IgD-negative memory B cell (primary cell): ENCODE data around the gene GLRA1. TPM values are rescaled to one million over a fixed set of nuclear protein-coding genes. Genes with fewer than 3 reads are reported as not detected.
"Not testable (repeated sequence)": the region's sequence is repeated elsewhere in the genome, so short reads cannot be mapped to it uniquely, and the experiment has no call there.

ENCODE experiments used
- H3K27ac Mint-ChIP-seq, 3 donors: one replicate each; pipeline ENCODE4 v1.8.0; 2020 to 2022; ENCODE audit warnings: mild to moderate bottlenecking in 3 of 3, mixed read lengths in 3 of 3, moderate library complexity in 1 of 3
- H3K27me3 Mint-ChIP-seq: one replicate; pipeline ENCODE4 v1.8.0; 2021; ENCODE audit warnings: mixed read lengths
- H3K36me3 Mint-ChIP-seq: one replicate; pipeline ENCODE4 v1.8.0; 2020; ENCODE audit warnings: mild to moderate bottlenecking, mixed read lengths
- H3K4me1 Mint-ChIP-seq, 3 donors: one replicate each; pipeline ENCODE4 v1.8.0; 2020 to 2022; ENCODE audit warnings: mixed read lengths in 3 of 3, mild to moderate bottlenecking in 1 of 3
- H3K4me3 Mint-ChIP-seq, 4 donors: one replicate each; pipeline ENCODE4 v1.8.0; 2020 to 2022; ENCODE audit warnings: mild to moderate bottlenecking in 4 of 4, mixed read lengths in 4 of 4, moderate library complexity in 3 of 4
- H3K9me3 Mint-ChIP-seq, 3 donors: one replicate each; pipeline ENCODE4 v1.8.0; 2020 to 2021; ENCODE audit warnings: mixed read lengths in 3 of 3, mild to moderate bottlenecking in 1 of 3
- polyA plus RNA-seq: library from polyadenylated mRNA; unstranded; fragments of 300-500 nt; fragmentation: Illumina TruSeq; gene quantifications from one replicate; pipeline ENCODE4 v1.2.3, GENCODE V29; 2021

The GLRA1 gene
- polyA plus RNA-seq, 1 donor from 2014 or later = not detected

DNA sequence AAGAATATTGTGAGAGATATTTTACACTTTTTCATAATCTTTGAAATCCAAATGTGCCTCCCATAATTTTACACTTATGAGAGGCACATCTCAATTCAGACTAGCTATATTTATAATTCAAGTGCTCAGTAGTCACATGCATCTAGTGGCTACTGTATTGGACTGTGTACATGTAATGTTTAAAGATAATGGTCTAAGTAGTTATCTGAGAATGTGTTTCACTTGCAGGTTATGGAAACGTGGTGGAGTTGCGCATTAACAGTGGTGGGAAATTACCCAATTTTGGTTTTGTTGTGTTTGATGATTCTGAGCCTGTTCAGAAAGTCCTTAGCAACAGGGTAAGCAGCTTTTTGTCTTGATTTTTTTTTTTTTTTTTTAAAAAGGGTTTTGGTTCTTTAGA lies 124.1 kb downstream of the GLRA1 start:
- Mint-ChIP-seq H3K27ac (no peak overlapping the region), H3K27me3 (no peaks in the 10 kb centered on the region)

DNA sequence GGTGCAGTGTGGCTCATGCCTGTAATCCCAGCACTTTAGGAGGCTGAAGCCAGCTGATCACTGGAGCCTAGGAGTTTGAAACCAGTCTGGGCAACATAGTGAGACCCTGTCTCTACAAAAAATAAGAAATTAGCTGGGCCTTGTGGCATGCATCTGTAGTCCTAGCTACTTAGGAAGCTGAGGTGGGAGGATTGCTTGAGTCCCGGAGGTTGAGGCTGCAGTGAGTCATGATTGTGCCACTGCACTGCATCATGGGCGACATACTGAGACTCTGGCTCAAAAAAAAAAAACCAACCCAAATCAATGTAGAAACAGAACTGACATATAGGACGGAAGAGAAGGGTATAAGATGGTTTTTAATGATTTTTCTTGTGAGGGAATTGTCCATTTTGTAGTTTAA lies 125.2 kb downstream of the GLRA1 start:
- Mint-ChIP-seq H3K4me1 (peaks cover 0 to 6% (median 0%) of the 10 kb centered on the region in 3 donors), H3K4me3 (no peak overlapping the region), H3K27me3 (no peaks in the 10 kb centered on the region), H3K9me3 (no peaks in the 10 kb centered on the region), H3K27ac (peak overlapping the region in 1 of 3 donors; percentile 62), H3K36me3 (peaks cover 8% of the 10 kb centered on the region)

More for the DNA sequence above, 124.1 kb downstream of the GLRA1 start:
- peaks cover 0 to 5% (median under 1%) of the 10 kb centered on the region in 3 donors for H3K4me1 Mint-ChIP-seq
- H3K4me3 Mint-ChIP-seq = no peak overlapping the region
- peaks cover 8% of the 10 kb centered on the region for H3K36me3 Mint-ChIP-seq
- no peaks in the 10 kb centered on the region for H3K9me3 Mint-ChIP-seq

DNA sequence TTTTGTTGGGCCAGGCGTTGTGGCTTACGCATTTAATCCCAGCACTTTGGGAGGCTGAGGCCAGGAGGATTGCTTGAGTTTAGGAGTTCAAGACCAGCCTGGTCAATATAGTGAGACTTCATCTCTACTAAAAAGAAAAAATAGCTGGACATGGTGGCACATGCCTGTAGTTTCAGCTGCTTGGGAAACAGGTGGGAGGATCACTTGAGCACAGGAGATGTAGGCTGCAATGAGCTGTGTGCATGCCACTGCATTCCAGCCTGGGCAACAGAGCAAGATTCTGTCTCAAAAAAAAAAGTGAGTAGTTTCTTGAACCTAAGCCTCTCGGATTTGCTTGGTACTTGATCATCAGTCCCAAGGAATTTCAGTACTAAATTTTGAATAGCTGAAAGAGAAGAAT lies 126.0 kb downstream of the GLRA1 start:
- Mint-ChIP-seq H3K36me3 (peaks cover 8% of the 10 kb centered on the region), H3K9me3 (no peaks in the 10 kb centered on the region), H3K27me3 (no peaks in the 10 kb centered on the region), H3K4me1 (peaks cover 0 to 6% (median 0%) of the 10 kb centered on the region in 3 donors), H3K27ac (peak overlapping the region in 1 of 3 donors; percentile 62), H3K4me3 (no peak overlapping the region)

DNA sequence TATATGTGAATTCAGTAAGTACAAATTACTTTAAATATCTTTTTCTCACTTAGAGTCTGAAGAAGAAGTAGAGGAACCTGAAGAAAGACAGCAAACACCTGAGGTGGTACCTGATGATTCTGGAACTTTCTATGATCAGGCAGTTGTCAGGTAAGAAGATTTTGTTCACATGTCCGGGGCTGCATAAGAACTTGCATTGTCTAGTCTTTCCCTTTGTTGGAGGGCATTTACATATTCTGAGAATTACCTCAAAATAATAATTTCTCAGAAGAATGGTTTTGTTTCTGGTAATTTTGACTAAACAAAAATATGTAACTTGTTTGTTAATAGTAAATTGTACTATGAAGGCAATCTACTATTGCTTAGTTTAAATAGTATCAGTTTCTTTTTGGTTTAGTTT lies 129.2 kb downstream of the GLRA1 start:
- Mint-ChIP-seq H3K4me3 (no peak overlapping the region), H3K9me3 (no peaks in the 10 kb centered on the region), H3K27ac (no peak overlapping the region), H3K4me1 (peaks cover 0 to 6% (median 0%) of the 10 kb centered on the region in 3 donors), H3K36me3 (peaks cover 10% of the 10 kb centered on the region), H3K27me3 (no peaks in the 10 kb centered on the region)

DNA sequence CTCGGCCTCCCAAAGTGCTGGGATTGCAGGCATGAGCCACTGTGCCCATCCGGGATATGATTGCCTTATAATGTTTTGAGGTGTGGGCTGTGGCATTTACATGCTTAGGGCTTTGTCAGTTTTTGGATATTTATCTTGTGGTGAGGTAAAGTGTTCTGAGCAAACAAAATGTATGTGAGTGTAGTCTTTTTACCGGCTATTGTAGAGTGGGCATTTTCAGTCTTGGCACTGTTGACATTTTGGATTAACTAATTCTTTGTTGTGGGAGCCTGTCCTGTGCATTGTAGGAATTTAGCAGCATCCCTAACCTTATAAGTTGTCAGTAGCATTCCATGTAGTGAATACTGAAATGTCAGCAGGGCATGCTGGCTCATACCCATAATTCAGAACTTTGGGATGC lies 131.3 kb downstream of the GLRA1 start:
- no peak overlapping the region for H3K27ac Mint-ChIP-seq
- H3K4me3 Mint-ChIP-seq = no peak overlapping the region
- H3K4me1 Mint-ChIP-seq = peaks cover 0 to 4% (median 0%) of the 10 kb centered on the region in 3 donors
- H3K9me3 Mint-ChIP-seq = no peaks in the 10 kb centered on the region
- H3K36me3 Mint-ChIP-seq = peaks cover 7% of the 10 kb centered on the region
- H3K27me3 Mint-ChIP-seq = no peaks in the 10 kb centered on the region

DNA sequence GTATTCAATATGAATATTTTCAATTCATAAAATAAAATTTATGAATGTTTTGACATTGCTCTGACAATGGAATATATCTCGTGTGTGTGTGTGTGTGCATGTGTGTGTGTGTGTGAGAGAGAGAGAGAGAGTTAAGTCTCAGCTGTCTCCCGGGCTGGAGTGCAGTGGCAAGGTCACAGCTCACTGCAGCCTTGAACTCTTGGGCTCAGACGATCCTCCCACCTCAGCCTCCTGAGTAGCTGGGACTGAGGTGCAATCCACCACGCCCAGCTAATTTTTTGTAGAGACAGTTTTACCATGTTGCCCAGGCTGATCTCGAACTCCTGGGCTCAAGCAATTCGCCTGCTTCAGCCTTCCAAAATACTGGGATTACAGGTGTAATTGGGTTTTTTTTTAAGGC lies 136.8 kb downstream of the GLRA1 start:
- Mint-ChIP-seq H3K36me3 (peaks cover 3% of the 10 kb centered on the region), H3K4me3 (no peak overlapping the region), H3K27ac (no peak overlapping the region), H3K4me1 (peaks cover 11 to 22% (median 18%) of the 10 kb centered on the region in 3 donors), H3K27me3 (no peaks in the 10 kb centered on the region), H3K9me3 (no peaks in the 10 kb centered on the region)

DNA sequence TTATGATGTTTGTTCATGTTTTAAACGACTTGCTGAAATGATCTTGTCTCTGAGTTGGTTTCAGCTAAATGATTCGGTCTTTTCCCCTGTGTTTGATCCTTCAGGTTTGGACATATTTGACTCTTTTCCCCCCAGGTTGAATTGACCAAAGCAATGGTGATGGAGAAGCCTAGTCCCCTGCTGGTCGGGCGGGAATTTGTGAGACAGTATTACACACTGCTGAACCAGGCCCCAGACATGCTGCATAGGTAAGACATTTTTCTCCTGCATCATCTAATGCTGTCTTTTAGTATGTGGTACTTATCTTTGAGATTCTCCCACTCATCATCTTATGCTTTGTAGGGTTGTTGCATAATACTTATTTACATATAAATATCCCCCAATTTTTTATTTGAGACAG lies 138.2 kb downstream of the GLRA1 start:
- H3K27me3 Mint-ChIP-seq = no peaks in the 10 kb centered on the region
- peaks cover 1% of the 10 kb centered on the region for H3K36me3 Mint-ChIP-seq
- peaks cover 22 to 28% (median 24%) of the 10 kb centered on the region in 3 donors for H3K4me1 Mint-ChIP-seq
- H3K4me3 Mint-ChIP-seq = peak overlapping the region in 2 of 4 donors; percentile 70 to 77
- H3K27ac Mint-ChIP-seq = peak overlapping the region in 1 of 3 donors; percentile 60
- no peaks in the 10 kb centered on the region for H3K9me3 Mint-ChIP-seq

DNA sequence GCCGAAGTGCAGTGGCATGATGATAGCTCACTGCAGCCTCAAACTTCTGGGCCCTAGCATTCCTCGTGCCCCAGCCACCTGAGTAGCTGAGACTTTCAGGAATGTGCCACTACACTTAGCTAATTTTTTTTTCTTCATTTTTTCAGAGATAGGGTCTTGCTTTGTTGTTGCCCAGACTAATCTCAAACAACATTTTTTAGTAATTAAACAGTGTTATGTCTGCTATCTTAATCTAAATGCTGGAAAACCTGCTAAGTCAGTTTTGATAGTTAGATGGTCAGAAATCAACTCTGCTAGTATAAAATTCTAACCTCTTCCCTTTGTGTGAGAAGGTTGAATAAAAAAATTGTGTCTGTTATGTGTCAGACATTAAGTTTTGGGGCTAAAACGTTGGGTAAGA lies 140.5 kb downstream of the GLRA1 start:
- H3K27me3 Mint-ChIP-seq = no peaks in the 10 kb centered on the region
- H3K9me3 Mint-ChIP-seq = no peaks in the 10 kb centered on the region
- no peak overlapping the region for H3K27ac Mint-ChIP-seq
- peak overlapping the region in 1 of 4 donors; percentile 72 for H3K4me3 Mint-ChIP-seq
- H3K36me3 Mint-ChIP-seq = peaks cover 3% of the 10 kb centered on the region
- H3K4me1 Mint-ChIP-seq = peaks cover 40 to 48% (median 41%) of the 10 kb centered on the region in 3 donors

DNA sequence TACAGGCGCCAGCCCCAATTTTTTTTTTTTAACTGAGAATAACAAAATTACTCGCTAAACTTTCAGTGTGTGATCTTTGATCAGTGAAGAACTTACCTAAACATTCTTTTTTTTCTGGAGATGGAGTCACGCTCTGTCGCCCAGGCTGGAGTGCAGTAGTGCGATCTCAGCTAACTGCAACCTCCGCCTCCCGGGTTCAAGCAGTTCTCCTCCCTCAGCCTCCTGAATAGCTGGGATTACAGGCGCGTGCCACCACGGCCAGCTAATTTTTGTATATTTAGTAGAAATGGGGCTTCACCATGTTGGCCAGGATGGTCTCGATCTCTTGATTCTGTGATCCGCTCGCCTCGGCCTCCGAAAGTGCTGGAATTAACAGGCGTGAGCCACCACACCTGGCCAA lies 141.0 kb downstream of the GLRA1 start:
- not testable (repeated sequence) for H3K9me3 Mint-ChIP-seq, H3K27me3 Mint-ChIP-seq, H3K36me3 Mint-ChIP-seq
- Mint-ChIP-seq H3K27ac (peak overlapping the region in 1 of 3 donors; percentile 59), H3K4me1 (peaks cover 44 to 53% (median 45%) of the 10 kb centered on the region in 3 donors), H3K4me3 (peak overlapping the region in 1 of 4 donors; percentile 45)

DNA sequence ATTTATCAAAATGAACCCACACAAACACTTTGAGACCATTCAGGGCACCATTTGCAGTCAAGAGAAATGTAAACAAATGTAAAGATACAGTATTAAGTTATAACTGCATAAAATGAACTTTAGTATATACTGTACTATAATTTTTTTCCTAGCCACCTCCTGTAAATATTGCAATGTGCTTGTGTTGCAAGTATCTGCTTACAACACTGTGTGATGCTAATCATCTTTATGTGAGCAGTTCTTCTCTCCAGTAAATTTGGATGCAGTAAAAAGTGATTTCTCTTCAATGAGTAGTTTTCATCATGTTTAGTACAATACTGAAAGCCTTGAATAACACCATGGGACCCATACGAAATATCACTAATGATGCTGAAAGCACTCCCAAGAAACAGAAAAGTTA lies 143.4 kb downstream of the GLRA1 start:
- Mint-ChIP-seq H3K4me1 (peaks cover 55 to 68% (median 62%) of the 10 kb centered on the region in 3 donors), H3K4me3 (no peak overlapping the region), H3K36me3 (peaks cover 11% of the 10 kb centered on the region), H3K9me3 (no peaks in the 10 kb centered on the region), H3K27ac (no peak overlapping the region), H3K27me3 (no peaks in the 10 kb centered on the region)

DNA sequence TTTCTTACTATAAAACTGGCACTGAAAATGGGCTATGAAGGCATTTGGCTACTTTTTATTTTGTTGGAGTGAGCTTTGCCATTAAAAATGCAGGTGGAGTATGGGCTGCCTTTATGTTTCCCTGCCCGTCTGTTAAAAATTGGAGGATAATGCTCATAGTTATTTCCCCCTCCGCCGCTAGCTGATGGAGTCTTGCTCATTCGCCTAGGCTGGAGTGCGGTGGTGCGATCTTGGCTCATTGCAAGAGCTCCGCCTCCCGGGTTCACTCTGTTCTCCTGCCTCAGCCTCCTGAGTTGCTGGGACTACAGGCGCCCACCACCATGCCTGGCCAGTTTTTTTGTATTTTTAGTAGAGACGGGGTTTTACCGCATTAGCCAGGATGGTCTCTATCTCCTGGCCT lies 144.3 kb downstream of the GLRA1 start:
- peak overlapping the region in 1 of 3 donors; percentile 33 for H3K27ac Mint-ChIP-seq
- H3K4me3 Mint-ChIP-seq = peak overlapping the region in 2 of 4 donors; percentile 16 to 30
- peaks cover 11% of the 10 kb centered on the region for H3K36me3 Mint-ChIP-seq
- H3K27me3 Mint-ChIP-seq = no peaks in the 10 kb centered on the region
- H3K4me1 Mint-ChIP-seq = peaks cover 58 to 70% (median 67%) of the 10 kb centered on the region in 3 donors
- H3K9me3 Mint-ChIP-seq = no peaks in the 10 kb centered on the region

DNA sequence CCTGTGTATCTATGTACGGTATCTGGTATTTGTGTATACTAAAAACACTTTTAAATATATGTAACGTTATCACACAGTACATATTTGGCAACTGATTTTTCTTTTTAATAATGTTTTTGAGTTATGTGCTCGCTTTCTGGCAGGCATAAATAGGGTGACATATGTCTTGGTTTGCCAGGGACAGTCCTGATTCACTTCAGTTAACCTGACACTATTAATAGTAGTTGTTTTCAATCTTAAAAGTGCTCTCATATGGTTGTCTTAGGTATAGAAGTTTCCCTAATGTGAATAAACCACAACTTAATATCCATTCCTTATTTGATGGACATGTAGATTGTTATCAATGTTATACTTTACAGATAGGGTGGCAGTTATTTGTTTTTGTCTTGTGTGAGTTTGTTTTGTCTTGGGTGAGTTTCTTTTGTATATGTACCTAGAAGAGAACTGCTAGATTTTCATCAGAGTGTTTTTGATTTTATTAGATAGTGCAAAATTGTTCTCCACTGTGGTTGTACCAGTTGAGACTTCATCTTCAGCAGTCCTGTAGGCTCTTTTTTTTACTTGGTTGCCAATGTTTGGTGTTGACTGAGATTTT lies 145.0 kb downstream of the GLRA1 start:
- H3K4me1 Mint-ChIP-seq = peaks cover 59 to 73% (median 70%) of the 10 kb centered on the region in 3 donors
- H3K27me3 Mint-ChIP-seq = no peaks in the 10 kb centered on the region
- H3K36me3 Mint-ChIP-seq = peaks cover 11% of the 10 kb centered on the region
- H3K9me3 Mint-ChIP-seq = no peaks in the 10 kb centered on the region
- H3K4me3 Mint-ChIP-seq = peak overlapping the region in 2 of 4 donors; percentile 0 to 78
- peak overlapping the region in 1 of 3 donors; percentile 33 for H3K27ac Mint-ChIP-seq

DNA sequence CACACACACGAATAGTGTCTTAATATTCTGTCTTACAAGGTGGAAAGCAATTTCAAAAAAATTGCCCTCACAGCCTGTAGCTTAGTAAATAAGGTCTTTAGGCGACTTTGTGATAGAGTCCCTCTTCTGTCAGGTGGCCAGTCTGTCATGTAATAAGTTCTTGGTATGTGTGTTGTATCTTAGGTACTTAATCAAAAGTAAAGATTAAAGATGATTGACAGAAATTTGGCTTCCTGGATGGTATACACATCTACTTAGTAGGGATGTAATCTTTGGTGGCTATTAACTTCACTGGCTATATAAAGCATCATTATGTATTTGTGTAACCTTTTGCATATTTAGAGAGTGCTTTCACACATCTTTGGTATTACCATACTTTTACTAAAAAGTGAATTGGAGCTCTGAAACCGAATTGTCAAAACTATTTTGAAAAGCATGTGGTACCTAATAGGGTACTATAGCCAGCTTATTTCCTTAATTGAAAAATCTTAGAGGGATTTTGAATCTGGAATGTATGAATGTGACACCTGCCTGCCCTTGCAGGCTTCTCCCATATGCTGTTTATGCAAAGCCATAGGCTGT lies 149.5 kb downstream of the GLRA1 start:
- peaks cover 10% of the 10 kb centered on the region for H3K36me3 Mint-ChIP-seq
- H3K27ac Mint-ChIP-seq = peak overlapping the region in 1 of 3 donors; percentile 84
- peaks cover 47 to 61% (median 54%) of the 10 kb centered on the region in 3 donors for H3K4me1 Mint-ChIP-seq
- H3K4me3 Mint-ChIP-seq = peak overlapping the region; percentile 21 to 82 (median 57)
- H3K27me3 Mint-ChIP-seq = no peaks in the 10 kb centered on the region
- H3K9me3 Mint-ChIP-seq = no peaks in the 10 kb centered on the region

DNA sequence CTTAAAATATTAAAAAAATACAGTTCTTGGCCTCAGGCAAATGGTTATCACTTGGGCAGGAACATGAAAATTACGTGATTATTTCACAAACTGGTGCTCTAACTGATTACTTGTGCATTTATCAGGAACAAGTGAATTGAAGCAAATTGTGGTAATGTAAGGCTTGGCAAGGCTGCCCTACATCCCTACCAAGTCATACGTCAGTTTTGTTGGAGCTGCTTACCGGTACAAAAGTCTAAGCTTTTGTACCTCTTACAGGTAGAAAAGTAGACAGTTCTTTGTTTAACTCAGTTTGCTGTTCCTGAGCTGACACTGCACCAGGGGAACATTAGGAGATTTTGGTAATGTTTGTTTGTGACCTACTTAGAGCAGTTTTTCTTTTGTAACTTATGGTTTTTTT lies 150.7 kb downstream of the GLRA1 start:
- Mint-ChIP-seq H3K4me3 (peak overlapping the region in 3 of 4 donors; percentile 94 to 99 (median 98)), H3K27me3 (no peaks in the 10 kb centered on the region), H3K9me3 (no peaks in the 10 kb centered on the region), H3K27ac (peak overlapping the region in 2 of 3 donors; percentile 83 to 84), H3K4me1 (peaks cover 36 to 52% (median 44%) of the 10 kb centered on the region in 3 donors), H3K36me3 (peaks cover 7% of the 10 kb centered on the region)

DNA sequence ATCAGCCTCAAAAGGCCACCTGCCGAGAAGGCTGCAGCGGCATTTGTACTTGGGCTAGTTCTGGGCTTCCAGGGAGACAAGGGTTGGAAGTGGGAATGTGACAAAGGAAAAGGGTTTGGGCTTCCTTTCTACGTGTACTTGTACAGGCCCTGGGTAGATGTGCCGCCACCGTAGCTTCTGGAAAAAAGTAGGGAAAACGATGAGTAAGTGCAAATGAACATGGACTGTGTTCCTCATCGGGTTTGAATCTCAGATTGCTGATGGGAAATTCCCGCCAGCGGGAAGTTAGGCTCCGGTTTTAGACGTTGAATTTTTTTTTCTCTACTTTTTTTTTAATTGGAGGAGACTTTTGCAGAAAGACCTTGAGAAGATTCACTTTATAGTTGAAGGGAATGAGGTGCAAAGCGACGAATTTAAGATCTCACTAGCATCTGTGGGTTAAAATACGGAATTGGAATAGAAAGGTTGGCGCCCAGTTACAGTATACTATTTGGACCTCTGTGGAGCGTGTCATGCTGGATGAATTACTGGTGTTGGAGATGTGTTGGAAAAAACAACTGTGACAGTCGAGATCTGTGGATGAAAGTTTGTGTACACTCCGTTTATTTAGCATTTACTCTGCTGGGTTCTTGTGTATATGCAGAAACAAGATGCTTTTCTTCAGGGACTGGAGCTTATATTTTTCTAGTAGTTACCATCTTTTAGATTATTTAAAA lies 151.6 kb downstream of the GLRA1 start:
- Mint-ChIP-seq H3K27me3 (no peaks in the 10 kb centered on the region), H3K27ac (peak overlapping the region in 2 of 3 donors; percentile 43 to 84), H3K4me3 (peak overlapping the region in 3 of 4 donors; percentile 94 to 99 (median 98)), H3K4me1 (peaks cover 36 to 50% (median 38%) of the 10 kb centered on the region in 3 donors), H3K36me3 (peaks cover 4% of the 10 kb centered on the region), H3K9me3 (no peaks in the 10 kb centered on the region)
